Measurements from ENCODE around the gene ABITRAM.
"Not testable (repeated sequence)": the region's sequence is repeated elsewhere in the genome, so short reads cannot be mapped to it uniquely, and the experiment has no call there.

Gene ABITRAM

GRCh38 chr9:108910914-108911313, 23.3 kb upstream of the ABITRAM start:
- DNase-seq (ENCODE audit: low read depth): no peak
- TF ChIP-seq, protein P1, sequence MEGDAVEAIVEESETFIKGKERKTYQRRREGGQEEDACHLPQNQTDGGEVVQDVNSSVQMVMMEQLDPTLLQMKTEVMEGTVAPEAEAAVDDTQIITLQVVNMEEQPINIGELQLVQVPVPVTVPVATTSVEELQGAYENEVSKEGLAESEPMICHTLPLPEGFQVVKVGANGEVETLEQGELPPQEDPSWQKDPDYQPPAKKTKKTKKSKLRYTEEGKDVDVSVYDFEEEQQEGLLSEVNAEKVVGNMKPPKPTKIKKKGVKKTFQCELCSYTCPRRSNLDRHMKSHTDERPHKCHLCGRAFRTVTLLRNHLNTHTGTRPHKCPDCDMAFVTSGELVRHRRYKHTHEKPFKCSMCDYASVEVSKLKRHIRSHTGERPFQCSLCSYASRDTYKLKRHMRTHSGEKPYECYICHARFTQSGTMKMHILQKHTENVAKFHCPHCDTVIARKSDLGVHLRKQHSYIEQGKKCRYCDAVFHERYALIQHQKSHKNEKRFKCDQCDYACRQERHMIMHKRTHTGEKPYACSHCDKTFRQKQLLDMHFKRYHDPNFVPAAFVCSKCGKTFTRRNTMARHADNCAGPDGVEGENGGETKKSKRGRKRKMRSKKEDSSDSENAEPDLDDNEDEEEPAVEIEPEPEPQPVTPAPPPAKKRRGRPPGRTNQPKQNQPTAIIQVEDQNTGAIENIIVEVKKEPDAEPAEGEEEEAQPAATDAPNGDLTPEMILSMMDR (IDR thresholded peaks at IDR 0.05; ENCODE audit: control insufficient read depth, extremely low read depth, insufficient read depth): no peak
- H3K4me3 ChIP-seq (ENCODE audit: low read depth, low read length): no peak overlapping the region

GRCh38 chr9:108911820-108912219, 22.4 kb upstream of the ABITRAM start:
- no peak for DNase-seq (ENCODE audit: low read depth)
- no peak overlapping the region for H3K4me3 ChIP-seq (ENCODE audit: low read depth, low read length)
- TF ChIP-seq, protein P1 (IDR thresholded peaks at IDR 0.05; ENCODE audit: control insufficient read depth, extremely low read depth, insufficient read depth): no peak

- no peak overlapping the region for H3K4me3 ChIP-seq (ENCODE audit: low read depth, low read length)
- DNase-seq (ENCODE audit: low read depth): no peak
Observed at GRCh38 chr9:108913391-108913790, 20.8 kb upstream of the ABITRAM start.

GRCh38 chr9:108919517-108919916, 14.7 kb upstream of the ABITRAM start:
- no peak for DNase-seq (ENCODE audit: low read depth)
- TF ChIP-seq, protein P1 (IDR thresholded peaks at IDR 0.05; ENCODE audit: control insufficient read depth, extremely low read depth, insufficient read depth): no peak
- no peak overlapping the region for H3K4me3 ChIP-seq (ENCODE audit: low read depth, low read length)

More at GRCh38 chr9:108913391-108913790, 20.8 kb upstream of the ABITRAM start:
- TF ChIP-seq, protein P1 (IDR thresholded peaks at IDR 0.05; ENCODE audit: control insufficient read depth, extremely low read depth, insufficient read depth): no peak

- not testable (repeated sequence) for DNase-seq (ENCODE audit: low read depth); H3K4me3 ChIP-seq (ENCODE audit: low read depth, low read length)
Observed at GRCh38 chr9:108920401-108920800, 13.8 kb upstream of the ABITRAM start.

- H3K4me3 ChIP-seq (ENCODE audit: low read depth, low read length): no peak overlapping the region
- DNase-seq (ENCODE audit: low read depth): no peak
- TF ChIP-seq, protein P1 (IDR thresholded peaks at IDR 0.05; ENCODE audit: control insufficient read depth, extremely low read depth, insufficient read depth): no peak
Observed at GRCh38 chr9:108921200-108921599, 13.0 kb upstream of the ABITRAM start.

GRCh38 chr9:108924466-108924865, 9.7 kb upstream of the ABITRAM start:
- TF ChIP-seq, protein P1 (IDR thresholded peaks at IDR 0.05; ENCODE audit: control insufficient read depth, extremely low read depth, insufficient read depth): no peak
- DNase-seq (ENCODE audit: low read depth): no peak
- no peak overlapping the region for H3K4me3 ChIP-seq (ENCODE audit: low read depth, low read length)
